IMR-90 (cell line): Measurements from ENCODE around the gene AVPI1. TPM values are rescaled to one million over a fixed set of nuclear protein-coding genes. Genes with fewer than 3 reads are reported as not detected.

Experiments
- ATAC-seq: fragments of 200-7000 bp; cut with Tn5 transposase; 2 replicates; pipeline ENCODE4 v1.9.1; 2020; ENCODE audit warnings: low read depth, mild to moderate bottlenecking, moderate library complexity
- BruUV-seq: library from RNA; stranded (reverse); fragments of 400-500 nt; replicated peaks from 2 replicates; lab custom pipeline; 2021; lab: Mats Ljungman, UMichigan
- CTCF ChIA-PET: fragments of 300-600 bp; formaldehyde crosslinking; extraction: SDS; loops from one replicate; lab custom pipeline; 2021; ENCODE audit warnings: antibody characterized with exemption; lab: Yijun Ruan, JAX
- POLR2A ChIA-PET: fragments of 300-600 bp; sonication (Branson Sonifier 250); formaldehyde crosslinking; loops from one replicate; lab custom pipeline; 2022; ENCODE audit warnings: antibody characterized with exemption; ENCODE audit not compliant: unreplicated experiment; lab: Charles Lee
- DNase-seq: peaks from one replicate; pipeline ENCODE4 v3.0.0; 2013
- H2AFZ ChIP-seq: replicated peaks from 2 replicates; pipeline ENCODE3; 2013; ENCODE audit warnings: low read length, mild to moderate bottlenecking; ENCODE audit not compliant: poor library complexity
- H2AK5ac ChIP-seq: 2 replicates; pipeline ENCODE4 v1.6.1; 2013; ENCODE audit warnings: low read depth, low read length, inconsistent platforms
- H2AK9ac ChIP-seq: replicated peaks from 2 replicates; pipeline ENCODE3; 2013; ENCODE audit warnings: mild to moderate bottlenecking, low read depth, low read length, moderate library complexity; ENCODE audit not compliant: poor library complexity
- H2BK120ac ChIP-seq: 2 replicates; pipeline ENCODE4 v1.6.1; 2013; ENCODE audit warnings: low read depth, low read length, inconsistent platforms
- H2BK15ac ChIP-seq: 3 replicates; pipeline ENCODE4 v1.6.1; 2013; ENCODE audit warnings: low read depth, low read length, inconsistent platforms
- H2BK20ac ChIP-seq: 2 replicates; pipeline ENCODE4 v1.6.1; 2013; ENCODE audit warnings: low read depth, mild to moderate bottlenecking, inconsistent platforms, low read length, moderate library complexity
- H2BK5ac ChIP-seq: 2 replicates; pipeline ENCODE4 v1.6.1; 2013; ENCODE audit warnings: mild to moderate bottlenecking, low read depth, low read length, inconsistent platforms; ENCODE audit not compliant: poor library complexity, severe bottlenecking
- H3K14ac ChIP-seq: replicated peaks from 2 replicates; pipeline ENCODE4 v1.6.1; 2013; ENCODE audit warnings: low read depth, low read length, inconsistent platforms
- H3K18ac ChIP-seq: 2 replicates; pipeline ENCODE4 v1.6.1; 2013; ENCODE audit warnings: low read depth, low read length, control low read depth
- H3K23ac ChIP-seq: 2 replicates; pipeline ENCODE4 v1.6.1; 2013; ENCODE audit warnings: low read depth, low read length, inconsistent platforms
- H3K27ac ChIP-seq: 2 replicates; pipeline ENCODE4 v1.5.1; 2013; ENCODE audit warnings: mild to moderate bottlenecking, control low read depth, low read length; ENCODE audit not compliant: insufficient read depth
- H3K27me3 ChIP-seq: 2 replicates; pipeline ENCODE4 v1.6.1; 2013; ENCODE audit warnings: low read length; ENCODE audit not compliant: control insufficient read depth, insufficient read depth
- H3K36me3 ChIP-seq: 2 replicates; pipeline ENCODE4 v1.6.1; 2013; ENCODE audit warnings: low read length, mixed read lengths; ENCODE audit not compliant: control insufficient read depth, insufficient read depth
- H3K4ac ChIP-seq: 2 replicates; pipeline ENCODE4 v1.6.1; 2013; ENCODE audit warnings: low read depth, low read length, inconsistent platforms
- H3K4me1 ChIP-seq: 2 replicates; pipeline ENCODE4 v1.6.1; 2013; ENCODE audit warnings: low read length, mixed read lengths; ENCODE audit not compliant: control insufficient read depth, insufficient read depth
- H3K4me2 ChIP-seq: 2 replicates; pipeline ENCODE4 v1.6.1; 2013; ENCODE audit warnings: low read depth, mild to moderate bottlenecking, control low read depth, low read length, moderate library complexity
- H3K4me3 ChIP-seq: 2 replicates; pipeline ENCODE4 v1.5.1; 2013; ENCODE audit warnings: low read depth, mild to moderate bottlenecking, control low read depth, low read length, moderate library complexity; ENCODE audit not compliant: insufficient read depth
- H3K56ac ChIP-seq: 2 replicates; pipeline ENCODE4 v1.6.1; 2013; ENCODE audit warnings: low read length, inconsistent platforms; ENCODE audit not compliant: insufficient read depth; ENCODE audit errors: extremely low read depth
- H3K79me1 ChIP-seq, 2 experiments: 2 replicates each; pipeline ENCODE4 v1.6.1; 2013; ENCODE audit warnings: low read length in 2 of 2, inconsistent platforms in 1 of 2, low read depth in 1 of 2
- H3K9ac ChIP-seq: 2 replicates; pipeline ENCODE4 v1.6.1; 2013; ENCODE audit warnings: low read depth, low read length, control low read depth
- H3K9me1 ChIP-seq: 2 replicates; pipeline ENCODE4 v1.6.1; 2013; ENCODE audit warnings: low read length, inconsistent platforms; ENCODE audit not compliant: insufficient read depth
- H3K9me3 ChIP-seq: 2 replicates; pipeline ENCODE4 v1.6.1; 2013; ENCODE audit warnings: low read length; ENCODE audit not compliant: control insufficient read depth, insufficient read depth
- H4K20me1 ChIP-seq: 2 replicates; pipeline ENCODE4 v1.6.1; 2013; ENCODE audit warnings: low read length, inconsistent platforms; ENCODE audit not compliant: insufficient read depth
- H4K5ac ChIP-seq: 2 replicates; pipeline ENCODE4 v1.6.1; 2013; ENCODE audit warnings: mild to moderate bottlenecking, low read depth, low read length, control low read depth
- H4K8ac ChIP-seq, 2 experiments: 2 replicates each; pipeline ENCODE4 v1.6.1; 2013; ENCODE audit warnings: low read depth in 2 of 2, low read length in 2 of 2, control low read depth in 1 of 2, inconsistent platforms in 1 of 2
- H4K91ac ChIP-seq: 2 replicates; pipeline ENCODE4 v1.6.1; 2013; ENCODE audit warnings: low read depth, low read length, inconsistent platforms; ENCODE audit not compliant: insufficient read depth
- BHLHE40 ChIP-seq: fragments of 150-350 bp; IDR thresholded peaks from 2 replicates; pipeline ENCODE4 v1.6.1; 2016; ENCODE audit warnings: mild to moderate bottlenecking, low read depth, low read length
- CEBPB ChIP-seq: IDR thresholded peaks from 2 replicates; pipeline ENCODE4 v1.6.1; 2012; ENCODE audit warnings: low read depth, low read length, improper control_type of control experiment
- CHD1 ChIP-seq: IDR thresholded peaks from 2 replicates; pipeline ENCODE4 v1.6.1; 2012; ENCODE audit warnings: low read depth, low read length, improper control_type of control experiment
- FOS ChIP-seq: fragments of 150-350 bp; IDR thresholded peaks from 2 replicates; pipeline ENCODE4 v1.6.1; 2016; ENCODE audit warnings: low read depth, low read length
- MAFK ChIP-seq: IDR thresholded peaks from 2 replicates; pipeline ENCODE4 v1.6.1; 2012; ENCODE audit warnings: low read depth, low read length, improper control_type of control experiment
- MAZ ChIP-seq: IDR thresholded peaks from 2 replicates; pipeline ENCODE4 v1.6.1; 2012; ENCODE audit warnings: low read depth, mild to moderate bottlenecking, low read length, improper control_type of control experiment, moderate library complexity, borderline replicate concordance
- MXI1 ChIP-seq: IDR thresholded peaks from 2 replicates; pipeline ENCODE4 v1.6.1; 2012; ENCODE audit warnings: low read depth, mild to moderate bottlenecking, low read length, moderate library complexity, borderline replicate concordance
- NFE2L2 ChIP-seq: fragments of 150-350 bp; IDR thresholded peaks from 2 replicates; pipeline ENCODE4 v1.6.1; 2016; ENCODE audit warnings: low read depth, mild to moderate bottlenecking, low read length
- POLR2A ChIP-seq: IDR thresholded peaks from 2 replicates; pipeline ENCODE4 v1.6.1; 2012; ENCODE audit warnings: mild to moderate bottlenecking, low read depth, low read length
- RAD21 ChIP-seq: IDR thresholded peaks from 2 replicates; pipeline ENCODE4 v1.6.1; 2012; ENCODE audit warnings: low read length, improper control_type of control experiment
- RCOR1 ChIP-seq: IDR thresholded peaks from 2 replicates; pipeline ENCODE4 v1.6.1; 2012; ENCODE audit warnings: mild to moderate bottlenecking, low read length, improper control_type of control experiment; ENCODE audit not compliant: insufficient replicate concordance
- RFX5 ChIP-seq: IDR thresholded peaks from 2 replicates; pipeline ENCODE4 v1.8.0; 2012; ENCODE audit warnings: low read depth, mild to moderate bottlenecking, low read length, moderate library complexity
- SMC3 ChIP-seq: fragments of 150-350 bp; IDR thresholded peaks from 2 replicates; pipeline ENCODE4 v1.6.1; 2016; ENCODE audit warnings: low read depth, mild to moderate bottlenecking, antibody characterized with exemption, low read length, moderate library complexity
- WGBS, 2 experiments: methylation state at CpG; one replicate each; pipeline versions ENCODE4 v1.1.5 to v1.1.7; 2013; ENCODE audit warnings: missing lambda C conversion rate in 2 of 2; ENCODE audit not compliant: insufficient read length in 1 of 2; ENCODE audit errors: extremely low coverage in 2 of 2; 5-methylcytosine and 5-hydroxymethylcytosine counted together
- dilution Hi-C: fragments of 300-500 bp; cut with HindIII; formaldehyde crosslinking; loops from one replicate; pipeline ENCODE4 v1.14.3; 2018; ENCODE audit warnings: low sequenced_read_pairs; ENCODE audit not compliant: unreplicated experiment
- in situ Hi-C: fragments of 300-500 bp; cut with MboI; formaldehyde crosslinking; loops from 3 replicates; pipeline ENCODE4 v1.14.3; 2019; ENCODE audit warnings: low sequenced_read_pairs, inconsistent platforms, mixed read lengths
- intact Hi-C: fragments of 100-400 bp; cut with micrococcal nuclease; formaldehyde crosslinking; loops from 2 replicates; pipeline ENCODE4 v1.10.0; 2022
- polyA plus RNA-seq, 3 experiments: library from polyadenylated mRNA; depleted of rRNA; stranded (reverse); fragments of >200 nt; gene quantifications; 2 replicates each; pipeline ENCODE4 v1.2.3, GENCODE V29; 2012; ENCODE audit warnings: low replicate concordance in 1 of 3
- total RNA-seq: library from RNA; depleted of rRNA; stranded (reverse); fragments of >200 nt; gene quantifications from 2 replicates; pipeline ENCODE4 v1.2.3, GENCODE V29; 2012
- TF ChIP-seq, protein P1 (sequence below): fragments of 150-350 bp; IDR thresholded peaks from 2 replicates; pipeline ENCODE4 v1.6.1; 2017; ENCODE audit warnings: mild to moderate bottlenecking, antibody characterized with exemption, low read length, low read depth
- TF ChIP-seq, protein P2 (sequence below): conservative IDR thresholded peaks from 2 replicates; pipeline ENCODE4 v1.5.1; 2012; ENCODE audit warnings: mild to moderate bottlenecking, low read depth, low read length, improper control_type of control experiment
- TF ChIP-seq, protein P3 (sequence below): fragments of 150-350 bp; IDR thresholded peaks from 2 replicates; pipeline ENCODE4 v1.6.1; 2016; ENCODE audit warnings: low read depth, mild to moderate bottlenecking, low read length, moderate library complexity, borderline replicate concordance

AVPI1 gene
- total and polyA plus RNA-seq, 2 of the 4 experiments (the other 2 are of a cell fraction), result 26.7 to 29.8 TPM

DNA sequence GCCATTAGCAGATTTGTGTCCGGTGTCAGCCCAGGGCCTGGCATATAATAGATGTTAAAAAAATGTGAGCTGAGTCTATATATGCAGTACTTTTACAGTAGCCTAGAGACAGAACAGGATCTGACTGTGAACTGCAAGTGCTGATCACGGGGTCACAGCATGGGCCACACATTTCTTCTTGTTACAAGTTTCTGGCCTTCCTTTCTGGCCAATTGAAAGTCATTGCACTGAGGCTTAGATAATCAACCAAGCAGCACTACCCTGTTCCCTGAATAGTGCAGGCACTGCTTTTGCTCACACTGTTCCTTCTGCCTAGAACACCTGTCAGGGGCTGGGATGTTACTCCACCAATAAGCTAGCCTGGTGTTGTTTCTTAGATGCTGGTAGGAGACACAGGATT, 21.1 kb upstream of the AVPI1 start:
- Histone ChIP-seq H3K79me1 (peaks cover 5 to 10% of the 10 kb centered on the region in 2 experiments; a peak in 3 of 4 replicates), H3K4ac (peak overlapping the region; percentile 42), H3K4me3 (no peak overlapping the region), H4K20me1 (no peaks in the 10 kb centered on the region), H3K14ac (0 out of 2 replicates have a peak overlapping the region, but pooled peaks have one; percentile 47), H3K9ac (no peak overlapping the region), H4K91ac (no peak overlapping the region), H2AK5ac (peak overlapping the region; percentile 44; the same call in 1 of the 2 replicates), H2AK9ac (no peak overlapping the region), H3K27ac (no peak overlapping the region), H3K9me1 (peaks cover 13% of the 10 kb centered on the region), H3K23ac (peak overlapping the region; percentile 24; the same call in 1 of the 2 replicates), H3K9me3 (no peaks in the 10 kb centered on the region), H3K36me3 (no peaks in the 10 kb centered on the region), H3K56ac (no peak overlapping the region), H4K8ac (no peak overlapping the region), H3K18ac (no peak overlapping the region), H2AFZ (no peak overlapping the region), H2BK120ac (0 out of 2 replicates have a peak overlapping the region, but pooled peaks have one; percentile 19), H2BK5ac (no peak overlapping the region), H4K5ac (no peak overlapping the region), H3K27me3 (no peaks in the 10 kb centered on the region), H2BK15ac (no peak overlapping the region), H2BK20ac (no peak overlapping the region), H3K4me1 (peaks cover 11% of the 10 kb centered on the region), H3K4me2 (no peak overlapping the region)
- dilution Hi-C loops (no loop called here), in situ Hi-C loops (no loop called here), intact Hi-C loops (no loop called here)
- TF ChIP-seq CEBPB (no peak), RAD21 (no peak), RCOR1 (no peak), SMC3 (no peak), POLR2A (no peak), MAZ (no peak), FOS (no peak), BHLHE40 (no peak), MAFK (no peak), NFE2L2 (no peak), CHD1 (no peak), MXI1 (no peak), RFX5 (no peak)
- TF ChIP-seq, protein P1, sequence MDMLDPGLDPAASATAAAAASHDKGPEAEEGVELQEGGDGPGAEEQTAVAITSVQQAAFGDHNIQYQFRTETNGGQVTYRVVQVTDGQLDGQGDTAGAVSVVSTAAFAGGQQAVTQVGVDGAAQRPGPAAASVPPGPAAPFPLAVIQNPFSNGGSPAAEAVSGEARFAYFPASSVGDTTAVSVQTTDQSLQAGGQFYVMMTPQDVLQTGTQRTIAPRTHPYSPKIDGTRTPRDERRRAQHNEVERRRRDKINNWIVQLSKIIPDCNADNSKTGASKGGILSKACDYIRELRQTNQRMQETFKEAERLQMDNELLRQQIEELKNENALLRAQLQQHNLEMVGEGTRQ, result no peak
- TF ChIP-seq, protein P2, sequence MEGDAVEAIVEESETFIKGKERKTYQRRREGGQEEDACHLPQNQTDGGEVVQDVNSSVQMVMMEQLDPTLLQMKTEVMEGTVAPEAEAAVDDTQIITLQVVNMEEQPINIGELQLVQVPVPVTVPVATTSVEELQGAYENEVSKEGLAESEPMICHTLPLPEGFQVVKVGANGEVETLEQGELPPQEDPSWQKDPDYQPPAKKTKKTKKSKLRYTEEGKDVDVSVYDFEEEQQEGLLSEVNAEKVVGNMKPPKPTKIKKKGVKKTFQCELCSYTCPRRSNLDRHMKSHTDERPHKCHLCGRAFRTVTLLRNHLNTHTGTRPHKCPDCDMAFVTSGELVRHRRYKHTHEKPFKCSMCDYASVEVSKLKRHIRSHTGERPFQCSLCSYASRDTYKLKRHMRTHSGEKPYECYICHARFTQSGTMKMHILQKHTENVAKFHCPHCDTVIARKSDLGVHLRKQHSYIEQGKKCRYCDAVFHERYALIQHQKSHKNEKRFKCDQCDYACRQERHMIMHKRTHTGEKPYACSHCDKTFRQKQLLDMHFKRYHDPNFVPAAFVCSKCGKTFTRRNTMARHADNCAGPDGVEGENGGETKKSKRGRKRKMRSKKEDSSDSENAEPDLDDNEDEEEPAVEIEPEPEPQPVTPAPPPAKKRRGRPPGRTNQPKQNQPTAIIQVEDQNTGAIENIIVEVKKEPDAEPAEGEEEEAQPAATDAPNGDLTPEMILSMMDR, result no peak
- TF ChIP-seq, protein P3, sequence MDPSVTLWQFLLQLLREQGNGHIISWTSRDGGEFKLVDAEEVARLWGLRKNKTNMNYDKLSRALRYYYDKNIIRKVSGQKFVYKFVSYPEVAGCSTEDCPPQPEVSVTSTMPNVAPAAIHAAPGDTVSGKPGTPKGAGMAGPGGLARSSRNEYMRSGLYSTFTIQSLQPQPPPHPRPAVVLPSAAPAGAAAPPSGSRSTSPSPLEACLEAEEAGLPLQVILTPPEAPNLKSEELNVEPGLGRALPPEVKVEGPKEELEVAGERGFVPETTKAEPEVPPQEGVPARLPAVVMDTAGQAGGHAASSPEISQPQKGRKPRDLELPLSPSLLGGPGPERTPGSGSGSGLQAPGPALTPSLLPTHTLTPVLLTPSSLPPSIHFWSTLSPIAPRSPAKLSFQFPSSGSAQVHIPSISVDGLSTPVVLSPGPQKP, result no peak
- WGBS, 2 experiments, result 100% methylated on average over 2 of the region's 2 CpGs; no CpG with 5 or more reads in 1 of the 2 experiments
- POLR2A ChIA-PET, result no interaction called here
- CTCF ChIA-PET, result interaction anchor here (1.4 kb wide), 1 partner anchor 23 kb away, joined by 7 read pairs; no protein-coding TSS in a partner anchor
- no TSS peak for BruUV-seq
- ATAC-seq (no peak), DNase-seq (no peak)
